NCI-H2171 (cell line): Measurements from ENCODE around the gene THEMIS.
"Not testable (repeated sequence)": the region's sequence is repeated elsewhere in the genome, so short reads cannot be mapped to it uniquely, and the experiment has no call there.

ENCODE experiments used
- DNase-seq: peaks from one replicate; lab custom pipeline; 2025; lab: John Stamatoyannopoulos, UW

THEMIS gene

GRCh38 chr6:127912914-127913313, 12.1 kb upstream of the THEMIS start:
- no peak for DNase-seq

- no peak for DNase-seq
These were observed 7.2 kb upstream of the THEMIS start for GRCh38 chr6:127907960-127908640.

- no peak for DNase-seq
These were observed 3.3 kb upstream of the THEMIS start for GRCh38 chr6:127904160-127904559.

GRCh38 chr6:127902933-127903332, 2.1 kb upstream of the THEMIS start:
- DNase-seq = peak; percentile 39

GRCh38 chr6:127897484-127897883, 3.4 kb downstream of the THEMIS start:
- DNase-seq = no peak

- DNase-seq = no peak
These were observed 6.8 kb downstream of the THEMIS start for GRCh38 chr6:127894051-127894450.

- no peak for DNase-seq
These were observed 7.3 kb downstream of the THEMIS start for GRCh38 chr6:127893541-127893940.

- DNase-seq = no peak
These were observed 9.0 kb downstream of the THEMIS start for GRCh38 chr6:127891731-127892326.

- DNase-seq = no peak
These were observed 14.3 kb downstream of the THEMIS start for GRCh38 chr6:127886603-127887002.

- DNase-seq = no peak
These were observed 16.7 kb downstream of the THEMIS start for GRCh38 chr6:127884134-127884533.

- DNase-seq = not testable (repeated sequence)
These were observed 18.9 kb downstream of the THEMIS start for GRCh38 chr6:127881949-127882348.

- DNase-seq = no peak
These were observed 20.4 kb downstream of the THEMIS start for GRCh38 chr6:127880429-127880828.

- no peak for DNase-seq
These were observed 21.2 kb downstream of the THEMIS start for GRCh38 chr6:127879685-127880084.

GRCh38 chr6:127878115-127878514, 22.7 kb downstream of the THEMIS start:
- DNase-seq = no peak

- DNase-seq = no peak
These were observed 23.6 kb downstream of the THEMIS start for GRCh38 chr6:127877231-127877630.

- no peak for DNase-seq
These were observed 31.0 kb downstream of the THEMIS start for GRCh38 chr6:127869772-127870404.

- DNase-seq = no peak
These were observed 31.7 kb downstream of the THEMIS start for GRCh38 chr6:127869183-127869582.

GRCh38 chr6:127868338-127868737, 32.5 kb downstream of the THEMIS start:
- no peak for DNase-seq

GRCh38 chr6:127866766-127867165, 34.1 kb downstream of the THEMIS start:
- DNase-seq = no peak

GRCh38 chr6:127865108-127865507, 35.8 kb downstream of the THEMIS start:
- DNase-seq = no peak

- DNase-seq = no peak
These were observed 36.2 kb downstream of the THEMIS start for GRCh38 chr6:127864701-127865100.

- DNase-seq = no peak
These were observed 40.1 kb downstream of the THEMIS start for GRCh38 chr6:127860723-127861122.

- no peak for DNase-seq
These were observed 40.9 kb downstream of the THEMIS start for GRCh38 chr6:127859956-127860355.
